Femur (tissue), 1 donor: ENCODE data around the gene GLRX5.

Experiments used
- DNase-seq: peaks from one replicate; pipeline ENCODE4 v3.0.0-alpha.2; 2017

The GLRX5 gene

GRCh38 chr14:95499354-95499750, 35.5 kb upstream of the GLRX5 start:
- DNase-seq: no peak

- DNase-seq: no peak
These were observed 34.6 kb upstream of the GLRX5 start for GRCh38 chr14:95500201-95500681.

GRCh38 chr14:95500772-95501401, 34.0 kb upstream of the GLRX5 start:
- DNase-seq: no peak

- no peak for DNase-seq
These were observed 32.4 kb upstream of the GLRX5 start for GRCh38 chr14:95502381-95502950.

- no peak for DNase-seq
These were observed 31.3 kb upstream of the GLRX5 start for GRCh38 chr14:95503365-95504134.

GRCh38 chr14:95504135-95505029, 30.5 kb upstream of the GLRX5 start:
- no peak for DNase-seq

GRCh38 chr14:95505030-95505589, 29.7 kb upstream of the GLRX5 start:
- DNase-seq: no peak

GRCh38 chr14:95507174-95507573, 27.7 kb upstream of the GLRX5 start:
- peak; percentile 62 for DNase-seq

- peak; percentile 50 for DNase-seq
These were observed 27.1 kb upstream of the GLRX5 start for GRCh38 chr14:95507701-95508103.

GRCh38 chr14:95508377-95508776, 26.5 kb upstream of the GLRX5 start:
- DNase-seq: peak; percentile 5

GRCh38 chr14:95509495-95509894, 25.4 kb upstream of the GLRX5 start:
- peak; percentile 1 for DNase-seq

GRCh38 chr14:95510344-95510743, 24.5 kb upstream of the GLRX5 start:
- DNase-seq: peak; percentile 15

GRCh38 chr14:95510804-95511203, 24.0 kb upstream of the GLRX5 start:
- peak; percentile 6 for DNase-seq

GRCh38 chr14:95511687-95512086, 23.2 kb upstream of the GLRX5 start:
- DNase-seq: peak; percentile 3

GRCh38 chr14:95513291-95513690, 21.6 kb upstream of the GLRX5 start:
- DNase-seq: no peak

GRCh38 chr14:95514131-95515079, 20.4 kb upstream of the GLRX5 start:
- no peak for DNase-seq

- peak; percentile 90 for DNase-seq
These were observed 19.8 kb upstream of the GLRX5 start for GRCh38 chr14:95515080-95515489.

GRCh38 chr14:95515596-95516552, 19.0 kb upstream of the GLRX5 start:
- peak; percentile 84 for DNase-seq

GRCh38 chr14:95516554-95517181, 18.2 kb upstream of the GLRX5 start, which contains the start of gene SYNE3:
Gene SYNE3 (minus strand): TSS chr14:95516650. CDS start chr14:95475821, 40,829 bp downstream.
- peak; percentile 66 for DNase-seq
